ENCODE data around the gene ADCY9.
"Not testable (repeated sequence)": the region's sequence is repeated elsewhere in the genome, so short reads cannot be mapped to it uniquely, and the experiment has no call there.

ADCY9 gene

GRCh38 chr16:4062212-4062802, 53.9 kb downstream of the ADCY9 start:
- no peak for DNase-seq

DNA sequence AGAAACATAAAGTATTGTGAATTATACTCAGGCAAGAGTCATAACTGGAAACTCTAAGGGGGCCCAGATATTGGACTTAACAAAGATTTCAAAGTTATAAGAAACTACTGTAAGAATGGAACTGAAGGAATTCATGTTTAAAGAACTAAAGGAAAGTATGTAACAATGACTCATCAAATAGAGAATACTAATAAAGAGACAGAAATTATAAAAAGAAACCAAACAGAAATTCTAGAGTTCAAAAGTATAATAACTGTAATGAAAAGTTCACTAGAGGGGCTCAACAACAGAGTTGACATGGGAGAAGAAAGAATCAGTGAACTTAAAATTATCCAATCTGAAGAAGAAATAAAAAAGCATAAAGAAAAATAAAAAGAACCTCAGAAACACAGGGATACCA, 55.4 kb downstream of the ADCY9 start:
- no peak for DNase-seq

DNA sequence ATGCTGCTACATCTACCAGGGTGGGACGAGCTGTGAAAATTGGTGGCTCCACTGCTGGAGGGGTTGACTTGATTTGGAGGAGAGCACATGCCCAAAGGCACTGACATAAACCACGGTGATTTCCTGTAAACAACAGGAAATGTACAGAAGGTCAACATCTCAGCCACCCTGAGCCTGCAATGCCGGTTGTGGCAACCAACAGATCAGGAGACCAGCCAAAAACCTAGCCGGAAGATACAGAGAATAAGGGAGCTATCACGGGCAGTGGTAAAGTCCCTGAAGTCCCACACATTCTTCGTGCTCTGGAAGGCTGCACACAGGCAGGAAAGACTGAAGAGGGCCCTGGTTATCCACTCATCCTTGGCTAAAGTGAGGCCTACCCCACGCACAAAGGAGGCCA, 56.2 kb downstream of the ADCY9 start:
- no peak for DNase-seq

GRCh38 chr16:4058386-4058785, 57.9 kb downstream of the ADCY9 start:
- DNase-seq: no peak

- DNase-seq: no peak
Measured at GRCh38 chr16:4057439-4057877, 58.8 kb downstream of the ADCY9 start.

DNA sequence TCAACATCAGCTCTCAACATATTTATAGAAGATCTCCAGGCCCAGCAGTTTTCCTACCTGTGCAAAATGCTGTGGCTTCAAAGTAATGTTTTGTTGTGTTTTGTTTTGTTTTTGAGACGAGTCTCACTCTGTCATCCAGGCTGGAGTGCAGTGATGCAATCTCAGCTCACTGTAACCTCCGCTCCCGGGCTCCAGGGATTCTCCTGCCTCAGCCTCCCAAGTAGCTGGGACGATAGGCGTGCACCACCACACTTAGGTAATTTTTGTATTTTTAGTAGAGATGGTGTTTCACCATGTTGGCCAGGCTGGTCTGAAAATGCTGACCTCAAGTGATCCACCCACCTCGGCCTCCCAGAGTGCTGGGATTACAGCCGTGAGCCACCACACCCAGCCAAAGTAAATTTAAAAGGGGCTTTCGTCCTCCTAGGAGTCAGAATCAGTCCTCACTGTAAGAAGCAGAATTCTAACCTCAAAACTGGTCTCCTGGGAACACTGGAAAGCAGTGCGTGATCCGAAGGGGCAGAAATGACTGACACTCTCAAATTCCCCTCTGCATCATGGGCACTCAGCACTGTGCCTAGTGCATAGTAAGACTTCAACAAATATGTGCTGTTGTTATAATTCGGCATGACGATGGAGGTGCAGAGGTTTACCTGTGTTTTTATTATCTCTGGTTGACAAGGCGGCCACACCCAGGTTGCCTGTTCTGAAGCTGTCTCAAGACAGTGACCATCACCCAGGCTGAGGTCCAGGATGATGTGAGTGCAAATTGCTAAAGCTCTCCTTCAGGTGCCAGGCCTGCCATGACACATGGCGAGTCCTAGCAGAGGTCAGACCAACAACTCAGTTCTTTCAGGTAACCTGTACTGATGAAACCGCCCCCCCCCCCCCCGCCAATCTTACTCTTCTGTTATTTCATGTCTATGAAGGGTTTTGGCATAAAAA, 59.8 kb downstream of the ADCY9 start:
- DNase-seq: no peak

GRCh38 chr16:4055748-4056147, 60.5 kb downstream of the ADCY9 start:
- no peak for DNase-seq

DNA sequence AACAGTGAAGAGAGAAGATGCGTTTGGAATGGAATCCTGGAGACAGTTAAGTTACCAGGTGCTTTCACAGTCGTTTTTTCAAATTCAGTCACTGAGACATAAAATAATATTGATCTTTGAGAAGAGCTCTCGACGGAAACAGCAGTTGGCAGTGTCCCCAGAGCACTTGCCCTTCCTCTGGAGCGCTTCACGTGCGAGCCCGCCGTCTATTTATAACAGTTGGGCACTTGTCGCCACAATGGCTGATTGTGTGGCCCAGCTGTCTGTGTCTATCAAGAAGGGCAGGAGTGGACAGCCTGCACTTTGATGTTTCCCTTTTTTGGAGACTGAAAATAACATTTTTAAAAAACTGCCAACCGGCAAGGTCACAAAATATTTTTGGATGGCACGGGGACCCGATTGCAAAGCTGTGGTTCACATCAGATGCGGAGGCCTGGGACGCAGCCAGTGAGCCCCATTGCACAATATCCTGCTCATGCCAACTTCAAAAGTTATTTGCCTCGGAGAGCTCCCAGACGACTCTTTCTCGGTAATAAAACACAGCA, 62.9 kb downstream of the ADCY9 start:
- DNase-seq: no peak

- DNase-seq: no peak
Measured at GRCh38 chr16:4052801-4053293, 63.4 kb downstream of the ADCY9 start.

DNA sequence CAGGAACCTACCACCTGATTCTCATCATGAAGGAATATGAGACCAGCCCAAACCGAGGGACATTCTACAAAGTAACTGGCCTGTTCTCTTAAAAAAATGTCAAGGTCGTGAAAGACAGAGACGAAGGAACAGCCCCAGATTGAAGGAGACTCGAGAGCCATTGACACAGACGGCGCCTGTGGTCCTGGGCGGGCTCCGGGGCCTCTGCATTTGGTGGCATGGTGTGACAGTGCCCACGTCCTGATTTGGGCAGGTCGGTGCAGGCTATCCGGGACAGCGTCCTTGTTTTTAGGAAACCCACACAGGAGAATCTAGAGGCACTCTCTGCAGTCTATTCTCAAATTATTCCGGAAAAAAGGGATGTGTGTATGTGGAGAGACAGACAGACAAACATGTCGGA, 64.1 kb downstream of the ADCY9 start:
- no peak for DNase-seq

DNA sequence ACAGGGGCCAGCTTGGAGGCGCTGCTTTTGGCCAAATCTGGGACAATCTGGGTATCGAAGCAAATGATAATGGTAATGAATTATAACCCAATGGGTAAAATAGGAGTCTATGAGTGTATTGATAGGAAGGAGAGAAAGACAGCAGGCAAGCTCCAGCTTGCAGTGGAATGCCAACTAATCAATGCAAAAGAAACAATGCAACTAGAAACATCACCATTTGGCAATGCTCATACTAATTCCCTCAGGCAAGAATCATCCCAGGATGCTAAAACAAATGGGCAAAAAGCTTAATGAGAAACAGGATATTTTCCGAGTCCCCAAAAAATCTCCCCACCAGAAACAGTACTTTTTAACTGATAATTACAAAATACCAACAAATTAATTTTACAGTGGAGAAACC, 64.7 kb downstream of the ADCY9 start:
- no peak for DNase-seq

GRCh38 chr16:4049031-4049430, 67.2 kb downstream of the ADCY9 start:
- DNase-seq: no peak

DNA sequence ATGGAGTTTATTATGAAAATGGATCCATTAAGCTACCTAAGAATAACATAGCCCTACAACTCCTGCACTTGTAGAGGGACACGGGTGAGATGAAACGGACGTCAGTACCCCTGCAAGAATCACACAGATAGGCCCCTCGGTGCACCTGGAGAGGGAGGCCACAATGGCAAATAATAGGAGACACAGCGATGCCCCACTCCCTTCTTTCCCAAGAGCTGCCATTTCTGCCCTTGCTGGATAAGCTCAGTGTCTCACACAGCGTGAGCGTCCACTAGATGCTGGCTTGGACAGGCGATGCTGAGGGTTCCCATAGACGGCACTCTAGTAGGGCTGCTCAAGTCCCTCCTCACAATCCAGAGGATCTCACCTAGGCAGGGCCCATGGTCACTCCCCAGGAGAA, 67.8 kb downstream of the ADCY9 start:
- DNase-seq: no peak

GRCh38 chr16:4046221-4046620, 70.0 kb downstream of the ADCY9 start:
- no peak for DNase-seq

- DNase-seq: not testable (repeated sequence)
Measured at GRCh38 chr16:4045561-4045960, 70.7 kb downstream of the ADCY9 start.

DNA sequence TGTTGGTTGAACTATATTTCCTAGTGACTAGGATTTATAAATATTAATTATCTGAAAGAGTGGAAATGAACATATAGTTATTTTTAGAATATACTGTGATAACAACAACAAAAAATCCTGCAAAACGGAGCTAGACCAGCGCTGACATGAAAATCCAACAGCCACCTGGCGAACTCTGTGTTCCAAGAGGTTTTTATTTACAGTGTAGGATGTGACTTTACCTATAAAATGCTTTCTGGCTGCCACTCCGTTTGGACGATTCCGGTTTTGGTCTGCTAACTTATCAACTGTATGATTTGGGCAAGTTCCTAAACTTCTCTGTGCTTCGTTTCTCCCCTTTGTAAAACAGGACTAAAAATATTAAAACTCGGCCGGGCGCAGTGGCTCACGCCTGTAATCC, 73.7 kb downstream of the ADCY9 start:
- no peak for DNase-seq

DNA sequence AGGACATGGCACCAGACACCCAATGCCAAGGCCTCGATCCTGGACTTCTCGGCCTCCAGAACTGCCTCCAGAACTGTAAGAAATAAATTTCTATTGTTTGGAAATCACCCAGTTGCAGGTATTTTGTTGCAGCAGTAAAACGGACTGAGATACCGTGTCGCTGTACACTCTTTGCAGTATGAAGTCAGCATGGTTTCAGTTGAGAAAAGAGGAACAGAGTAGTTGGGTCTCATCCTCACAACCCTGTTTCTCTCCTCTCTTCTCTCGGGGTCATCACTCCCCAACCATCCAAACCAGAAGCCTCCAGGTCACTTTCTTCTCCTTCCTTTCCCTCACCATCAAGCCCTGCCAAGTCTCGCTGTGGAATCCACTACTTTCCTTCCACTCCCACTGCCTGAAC, 77.8 kb downstream of the ADCY9 start:
- DNase-seq: no peak

DNA sequence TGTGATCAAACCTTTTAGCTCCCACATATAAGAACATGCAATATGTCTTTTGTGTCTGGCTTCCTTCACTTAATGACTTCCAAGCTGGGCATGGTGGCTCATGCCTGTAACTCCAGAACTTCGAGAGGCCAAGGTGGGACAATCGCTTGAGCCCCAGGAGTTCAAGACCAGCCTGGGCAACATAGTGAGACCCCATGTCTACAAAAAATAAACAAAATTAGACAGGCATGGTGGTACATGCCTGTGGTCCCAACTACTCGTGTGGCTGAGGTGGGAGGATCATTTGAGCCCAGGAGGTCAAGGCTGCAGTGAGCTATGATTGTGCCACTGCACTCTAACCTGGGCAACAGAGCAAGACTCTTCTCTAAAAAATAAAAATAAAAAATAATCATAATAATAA, 79.3 kb downstream of the ADCY9 start:
- not testable (repeated sequence) for DNase-seq

DNA sequence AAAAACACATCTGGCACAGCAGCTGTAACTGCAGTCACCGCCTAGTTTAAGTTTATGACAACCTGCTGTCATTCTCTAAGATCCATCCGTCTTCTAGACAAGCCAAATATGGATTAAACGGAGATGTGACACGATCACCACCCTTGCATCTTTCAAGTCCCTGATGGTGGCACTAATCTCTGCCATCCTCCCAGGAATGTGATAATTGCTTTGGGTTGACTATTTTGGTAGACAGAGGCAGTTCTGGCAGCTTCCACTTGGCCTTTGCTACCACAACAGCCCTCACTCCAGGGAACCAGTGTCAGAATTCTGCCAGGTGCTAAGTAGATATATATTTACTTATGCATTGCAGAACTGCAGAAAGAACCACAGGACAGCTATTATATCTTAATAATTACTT, 81.3 kb downstream of the ADCY9 start:
- DNase-seq: no peak

DNA sequence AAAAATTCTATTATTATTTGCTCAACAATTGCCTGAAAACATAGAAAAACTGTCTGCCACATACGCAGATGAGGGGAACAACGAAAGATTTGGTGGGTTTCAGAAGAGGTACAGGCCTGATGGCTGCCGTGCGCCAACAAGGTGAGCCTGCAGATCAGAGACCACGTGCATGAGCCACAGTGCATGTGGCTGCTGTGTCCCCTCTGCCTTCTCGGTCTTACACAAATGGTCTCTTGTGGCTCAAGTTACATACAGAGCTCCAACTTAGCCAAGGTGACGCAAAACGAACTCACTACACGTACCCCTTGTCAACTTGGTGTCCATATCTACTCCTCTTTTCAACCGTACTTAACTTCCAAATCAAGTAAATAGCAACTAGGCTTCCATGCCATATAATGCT, 82.3 kb downstream of the ADCY9 start:
- no peak for DNase-seq

- DNase-seq: no peak
Measured at GRCh38 chr16:4032768-4033167, 83.5 kb downstream of the ADCY9 start.

- no peak for DNase-seq
Measured at GRCh38 chr16:4028144-4028543, 88.1 kb downstream of the ADCY9 start.

GRCh38 chr16:4026854-4027253, 89.4 kb downstream of the ADCY9 start:
- no peak for DNase-seq

GRCh38 chr16:4025428-4025827, 90.8 kb downstream of the ADCY9 start:
- DNase-seq: no peak
